HuH-7 (cell line): ENCODE results near the gene BCKDHA.
"Not testable (repeated sequence)": the region's sequence is repeated elsewhere in the genome, so short reads cannot be mapped to it uniquely, and the experiment has no call there.

Source experiments
- DNase-seq: peaks from one replicate; pipeline ENCODE4 v3.0.0; 2011; ENCODE audit warnings: low spot score

The BCKDHA gene

DNA sequence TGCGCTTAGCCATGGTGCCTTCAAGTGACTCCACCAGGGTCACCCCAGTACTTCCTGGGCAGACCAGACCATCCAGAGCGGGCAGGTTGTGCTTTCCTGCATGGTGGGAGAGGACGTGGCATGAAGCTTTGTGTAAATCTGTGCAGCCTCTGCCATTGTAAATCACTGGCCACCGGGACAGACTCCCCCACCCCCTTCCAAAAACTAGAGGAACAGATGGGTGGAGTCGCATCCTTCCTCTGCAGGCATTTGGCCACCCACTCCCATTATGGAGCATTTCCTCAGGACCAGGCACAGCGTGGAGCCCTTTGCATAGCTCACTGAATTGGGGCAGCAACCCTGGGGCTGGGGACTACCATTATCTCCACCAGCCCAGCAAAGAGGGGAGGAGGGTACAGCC, 8.2 kb downstream of the BCKDHA start:
- DNase-seq: no peak

- no peak for DNase-seq
Observed at GRCh38 chr19:41407271-41407670, 9.7 kb downstream of the BCKDHA start.

DNA sequence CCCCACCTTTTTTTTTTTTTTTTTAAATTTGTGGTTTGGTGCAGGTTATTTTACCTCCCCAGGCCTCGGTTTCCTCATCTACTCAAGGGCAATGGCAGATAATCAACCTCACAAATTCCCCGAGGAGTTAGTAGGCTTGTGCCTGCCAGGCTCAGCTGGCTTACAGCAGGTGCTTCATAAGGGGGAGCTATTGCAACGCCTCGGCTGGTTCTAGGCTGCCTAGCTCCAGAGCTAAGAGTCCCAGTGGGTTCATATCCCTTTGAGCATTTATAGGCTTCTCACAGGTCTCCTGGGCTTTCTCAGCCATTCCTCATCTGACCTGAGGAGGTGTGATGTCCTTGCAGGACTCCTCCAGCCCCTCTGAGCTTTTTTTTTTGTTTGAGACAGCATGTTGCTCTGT, 10.6 kb downstream of the BCKDHA start:
- no peak for DNase-seq

GRCh38 chr19:41408846-41409245, 11.2 kb downstream of the BCKDHA start:
- not testable (repeated sequence) for DNase-seq

- DNase-seq: peak; percentile 75
Observed at GRCh38 chr19:41409288-41409687, 11.7 kb downstream of the BCKDHA start.

DNA sequence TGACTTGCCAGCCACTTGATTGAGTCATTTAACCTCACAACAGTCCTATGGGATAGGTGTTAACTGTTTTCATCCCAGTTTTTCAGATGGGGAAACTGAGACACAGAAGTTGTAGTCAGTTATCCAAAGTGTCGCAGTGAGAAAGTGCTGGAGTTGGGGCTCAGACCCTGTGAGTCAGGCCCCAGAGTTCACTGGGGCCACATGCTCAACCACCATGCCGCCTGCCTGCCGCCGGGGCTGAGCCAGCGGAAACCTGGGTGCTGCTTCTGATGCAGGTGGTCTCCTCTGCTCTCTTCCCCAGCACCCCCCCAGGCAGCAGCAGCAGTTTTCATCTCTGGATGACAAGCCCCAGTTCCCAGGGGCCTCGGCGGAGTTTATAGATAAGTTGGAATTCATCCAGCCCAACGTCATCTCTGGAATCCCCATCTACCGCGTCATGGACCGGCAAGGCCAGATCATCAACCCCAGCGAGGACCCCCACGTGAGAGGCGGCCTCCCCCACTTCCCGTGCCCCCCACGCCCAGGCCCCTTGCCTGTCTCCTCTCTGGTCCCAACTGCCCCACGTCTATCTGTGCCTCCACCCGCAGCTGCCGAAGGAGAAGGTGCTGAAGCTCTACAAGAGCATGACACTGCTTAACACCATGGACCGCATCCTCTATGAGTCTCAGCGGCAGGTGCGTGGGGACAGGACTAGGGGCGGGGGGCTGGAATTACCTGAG, 12.9 kb downstream of the BCKDHA start:
- DNase-seq: no peak

DNA sequence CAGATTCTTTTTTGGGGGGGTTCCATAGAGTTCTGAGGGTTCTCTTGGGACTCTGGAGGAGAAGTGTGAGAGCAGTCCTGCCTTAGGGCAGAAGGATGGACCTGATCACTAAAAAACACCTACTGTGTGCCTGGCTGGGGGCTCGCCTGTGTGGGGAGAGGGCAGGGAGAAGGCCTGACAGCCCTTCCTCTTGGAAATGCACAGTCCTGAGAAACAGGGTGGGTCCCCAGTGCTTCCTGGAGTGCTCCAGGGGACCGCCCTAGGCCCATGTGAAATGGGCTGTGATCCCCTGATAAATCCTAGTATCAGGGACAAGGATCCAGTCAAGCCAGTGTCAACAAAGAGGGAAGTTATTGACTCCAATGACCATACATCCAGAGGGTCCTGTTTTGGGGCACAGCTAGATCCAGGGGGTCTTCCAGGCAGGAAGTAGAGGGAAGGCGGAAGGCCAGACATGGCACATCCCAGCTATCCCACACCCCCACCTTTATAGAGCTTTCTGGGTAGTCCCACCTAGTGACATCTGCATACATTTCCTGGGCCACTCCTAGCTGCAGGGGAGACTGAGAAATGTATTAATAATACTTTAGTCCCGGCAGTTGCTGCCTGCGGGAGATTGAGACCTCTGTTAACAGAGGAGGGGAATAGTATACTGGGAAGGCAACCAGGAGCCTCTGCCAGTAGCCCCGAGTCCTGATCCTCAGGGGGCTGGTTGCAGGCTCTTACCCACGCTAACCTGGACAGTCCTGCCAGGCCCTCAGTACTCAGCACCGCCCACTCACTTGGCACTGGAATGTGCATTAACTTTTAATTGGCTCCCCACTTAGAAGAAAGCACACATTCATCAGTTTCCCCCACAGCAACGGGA, 13.7 kb downstream of the BCKDHA start:
- DNase-seq: no peak

GRCh38 chr19:41411968-41412265, 14.3 kb downstream of the BCKDHA start:
- DNase-seq: no peak

DNA sequence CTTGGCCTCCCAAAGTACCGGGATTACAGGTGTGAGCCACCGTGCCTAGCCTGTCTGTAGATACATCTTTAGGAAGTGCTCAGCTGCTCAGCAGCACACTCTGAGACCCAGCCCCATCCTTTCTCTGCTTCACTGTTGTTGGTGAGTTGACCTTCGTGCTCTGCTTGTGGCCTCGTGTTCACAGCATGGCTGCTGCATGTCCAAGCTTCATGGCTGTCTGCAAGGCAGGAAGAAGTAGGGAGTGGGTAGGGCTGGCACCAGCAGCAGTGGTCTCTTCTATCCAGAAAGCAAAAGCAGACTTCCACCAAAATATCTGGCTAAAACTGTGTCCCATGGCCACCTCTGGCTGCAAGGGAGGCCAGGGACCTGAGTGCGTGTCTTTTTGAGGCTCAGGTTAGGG, 15.3 kb downstream of the BCKDHA start:
- no peak for DNase-seq

DNA sequence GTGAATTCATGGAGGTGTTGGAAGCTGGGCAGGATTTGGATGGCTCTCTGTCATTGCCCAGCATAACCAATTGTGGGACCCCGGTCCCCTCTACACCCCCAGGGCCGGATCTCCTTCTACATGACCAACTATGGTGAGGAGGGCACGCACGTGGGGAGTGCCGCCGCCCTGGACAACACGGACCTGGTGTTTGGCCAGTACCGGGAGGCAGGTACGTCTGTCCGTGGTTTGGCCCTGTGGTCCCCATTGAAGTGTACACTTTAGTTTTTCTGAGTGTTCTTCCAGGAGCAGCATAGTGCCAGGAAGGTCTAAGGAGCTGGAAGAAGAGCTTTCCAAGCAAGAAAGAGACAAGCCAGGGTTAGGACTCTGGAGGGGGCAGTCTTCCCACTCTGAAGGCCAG, 16.3 kb downstream of the BCKDHA start:
- DNase-seq: no peak

- DNase-seq: no peak
Observed at GRCh38 chr19:41414461-41414860, 16.8 kb downstream of the BCKDHA start.

GRCh38 chr19:41415154-41415571, 17.5 kb downstream of the BCKDHA start:
- no peak for DNase-seq

GRCh38 chr19:41416194-41416674, 18.6 kb downstream of the BCKDHA start:
- no peak for DNase-seq

- DNase-seq: no peak
Observed at GRCh38 chr19:41420101-41420880, 22.7 kb downstream of the BCKDHA start.

- DNase-seq: no peak
Observed at GRCh38 chr19:41421314-41421713, 23.7 kb downstream of the BCKDHA start.

GRCh38 chr19:41421973-41422372, 24.4 kb downstream of the BCKDHA start:
- DNase-seq: no peak

GRCh38 chr19:41422456-41422855, 24.8 kb downstream of the BCKDHA start:
- DNase-seq: no peak

- DNase-seq: no peak
Observed at GRCh38 chr19:41422955-41423354, 25.3 kb downstream of the BCKDHA start.

DNA sequence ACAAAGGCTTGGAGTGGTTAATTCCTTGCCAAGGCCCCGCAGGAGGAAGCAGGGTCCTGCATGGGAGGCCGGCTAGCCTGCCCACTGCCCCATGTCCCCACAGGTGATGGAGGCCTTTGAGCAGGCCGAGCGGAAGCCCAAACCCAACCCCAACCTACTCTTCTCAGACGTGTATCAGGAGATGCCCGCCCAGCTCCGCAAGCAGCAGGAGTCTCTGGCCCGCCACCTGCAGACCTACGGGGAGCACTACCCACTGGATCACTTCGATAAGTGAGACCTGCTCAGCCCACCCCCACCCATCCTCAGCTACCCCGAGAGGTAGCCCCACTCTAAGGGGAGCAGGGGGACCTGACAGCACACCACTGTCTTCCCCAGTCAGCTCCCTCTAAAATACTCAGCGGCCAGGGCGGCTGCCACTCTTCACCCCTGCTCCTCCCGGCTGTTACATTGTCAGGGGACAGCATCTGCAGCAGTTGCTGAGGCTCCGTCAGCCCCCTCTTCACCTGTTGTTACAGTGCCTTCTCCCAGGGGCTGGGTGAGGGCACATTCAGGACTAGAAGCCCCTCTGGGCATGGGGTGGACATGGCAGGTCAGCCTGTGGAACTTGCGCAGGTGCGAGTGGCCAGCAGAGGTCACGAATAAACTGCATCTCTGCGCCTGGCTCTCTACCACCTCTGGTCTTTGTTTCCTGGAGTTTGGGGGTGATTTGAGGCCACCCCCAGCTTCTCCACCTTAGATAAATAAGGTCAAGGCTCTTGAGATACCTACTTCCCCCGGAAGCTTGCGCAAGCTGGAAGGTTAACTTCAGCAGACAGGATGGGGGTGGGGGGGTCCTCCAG, 26.9 kb downstream of the BCKDHA start:
- DNase-seq: no peak

DNA sequence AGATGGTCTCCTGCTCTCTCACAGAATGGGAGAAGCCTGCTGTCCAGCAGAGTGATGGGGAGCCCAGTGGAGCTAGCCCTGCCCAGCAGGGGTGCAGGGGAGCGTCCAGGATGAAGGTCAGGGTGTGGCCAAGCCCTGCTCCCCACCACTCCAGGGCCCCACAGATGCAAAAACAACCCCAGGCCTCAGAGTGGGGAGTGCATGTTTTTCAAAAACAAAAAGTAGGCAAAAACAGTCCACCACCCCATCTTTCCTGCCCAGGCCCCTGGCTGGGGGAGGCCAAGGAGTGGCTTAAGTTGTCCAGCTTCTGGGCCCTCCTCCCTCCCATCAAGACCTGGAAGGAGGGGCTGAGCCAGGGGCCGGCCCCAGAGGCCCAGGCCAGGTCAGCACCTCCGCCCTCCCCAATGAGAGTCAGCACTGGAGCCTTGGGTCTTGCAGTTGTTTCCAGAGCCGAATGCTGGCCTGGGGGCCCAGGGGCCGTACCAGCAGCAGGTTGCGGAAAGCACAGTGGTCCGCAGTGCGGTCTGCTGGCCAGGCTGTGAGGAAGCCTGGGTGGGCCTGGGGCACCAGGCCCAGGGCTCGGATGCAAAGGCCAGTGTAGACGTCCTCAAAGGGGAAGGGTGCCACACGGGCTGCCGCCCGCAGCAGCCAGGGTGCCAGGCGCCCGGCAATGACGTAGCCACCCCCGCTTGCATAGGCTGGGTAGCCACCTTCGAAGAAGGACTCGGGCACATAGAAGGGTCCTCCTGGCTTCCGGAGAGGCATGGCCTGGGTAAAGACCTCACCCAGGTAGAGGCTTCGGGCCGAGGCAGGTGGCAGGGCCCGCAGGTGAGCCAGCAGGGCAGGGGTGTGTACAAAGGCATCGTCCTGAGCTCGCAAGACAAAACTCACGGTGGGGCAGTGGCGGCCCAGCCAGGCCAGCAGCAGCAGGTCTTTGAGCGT, 27.8 kb downstream of the BCKDHA start:
- DNase-seq: no peak
